Smooth muscle cell (in vitro differentiated cells): ENCODE data around the gene MB21D2. TPM values are rescaled to one million over a fixed set of nuclear protein-coding genes. Genes with fewer than 3 reads are reported as not detected.

ENCODE experiments used
- DNase-seq: peaks from one replicate; lab custom pipeline; 2025; ENCODE audit not compliant: unreplicated experiment; lab: John Stamatoyannopoulos, UW
- H2AFZ ChIP-seq: fragments of 200-600 bp; sonication (generic); 2 replicates; pipeline ENCODE4 v1.6.0; 2016; ENCODE audit warnings: antibody characterized with exemption, low read depth, mild to moderate bottlenecking
- H3F3A ChIP-seq: fragments of 200-600 bp; sonication (generic); 2 replicates; pipeline ENCODE4 v1.6.0; 2017; ENCODE audit warnings: antibody characterized with exemption, low read depth
- H3K27ac ChIP-seq: fragments of 200-600 bp; sonication (generic); 2 replicates; pipeline ENCODE4 v1.5.1; 2016; ENCODE audit warnings: low read depth, mild to moderate bottlenecking
- H3K27me3 ChIP-seq: fragments of 200-600 bp; sonication (generic); 2 replicates; pipeline ENCODE4 v1.6.1; 2016; ENCODE audit warnings: low read depth, mild to moderate bottlenecking
- H3K36me3 ChIP-seq: fragments of 200-600 bp; sonication (generic); 2 replicates; pipeline ENCODE4 v1.5.1; 2016; ENCODE audit warnings: low read depth
- H3K4me1 ChIP-seq: fragments of 200-600 bp; sonication (generic); 2 replicates; pipeline ENCODE4 v1.5.1; 2016; ENCODE audit warnings: low read depth
- H3K4me2 ChIP-seq: fragments of 200-600 bp; sonication (generic); 2 replicates; pipeline ENCODE4 v1.6.0; 2016; ENCODE audit warnings: mild to moderate bottlenecking
- H3K4me3 ChIP-seq: fragments of 200-600 bp; sonication (generic); 2 replicates; pipeline ENCODE4 v1.5.1; 2016; ENCODE audit warnings: mild to moderate bottlenecking
- H3K79me2 ChIP-seq: fragments of 200-600 bp; sonication (generic); 2 replicates; pipeline ENCODE4 v1.6.0; 2016; ENCODE audit warnings: low read depth, mild to moderate bottlenecking
- H3K9ac ChIP-seq: fragments of 200-600 bp; sonication (generic); 2 replicates; pipeline ENCODE4 v1.6.0; 2016; ENCODE audit warnings: low read depth
- H3K9me3 ChIP-seq: fragments of 200-600 bp; sonication (generic); replicated peaks from 2 replicates; pipeline ENCODE4 v1.5.1; 2016; ENCODE audit warnings: low read depth
- H4K20me1 ChIP-seq: fragments of 200-600 bp; sonication (generic); 2 replicates; pipeline ENCODE4 v1.6.0; 2016; ENCODE audit warnings: low read depth
- CTCF ChIP-seq: fragments of 200-600 bp; sonication (generic); IDR thresholded peaks from 2 replicates; pipeline ENCODE4 v1.5.1; 2017; ENCODE audit warnings: borderline replicate concordance, mild to moderate bottlenecking, antibody characterized with exemption; ENCODE audit not compliant: insufficient read depth, poor library complexity, severe bottlenecking
- WGBS: methylation state at CpG from one replicate; pipeline ENCODE4 v1.1.7; 2016; ENCODE audit warnings: low lambda C conversion rate; 5-methylcytosine and 5-hydroxymethylcytosine counted together
- polyA plus RNA-seq: library from polyadenylated mRNA; unstranded; fragments of >200 nt; fragmentation: Nextera tagmentation; extraction: Ambion mirVana; gene quantifications from 2 replicates; pipeline ENCODE4 v1.2.1, GENCODE V29; 2016
- total RNA-seq: library from RNA; depleted of rRNA; stranded (reverse); fragments of >200 nt; gene quantifications from 2 replicates; pipeline ENCODE4 v1.2.3, GENCODE V29; 2014

The MB21D2 gene
- total and polyA plus RNA-seq, 2 experiments from 2014 or later, result 5.2 to 17.1 TPM

- H3K27me3 ChIP-seq, result no peaks in the 10 kb centered on the region
- TF ChIP-seq CTCF, result no peak
- H3K4me2 ChIP-seq, result peak overlapping the region; percentile 63
- no peak overlapping the region for H3K4me3 ChIP-seq
- no peak overlapping the region for H2AFZ ChIP-seq
- H3K9ac ChIP-seq, result no peak overlapping the region
- H3K36me3 ChIP-seq, result no peaks in the 10 kb centered on the region
- no peaks in the 10 kb centered on the region for H3F3A ChIP-seq
- H3K27ac ChIP-seq, result peak overlapping the region; percentile 57
- peaks cover 15% of the 10 kb centered on the region for H3K4me1 ChIP-seq
- H4K20me1 ChIP-seq, result peaks cover 10% of the 10 kb centered on the region
- no peak for DNase-seq
- H3K9me3 ChIP-seq, result no peaks in the 10 kb centered on the region
- H3K79me2 ChIP-seq, result peaks cover 38% of the 10 kb centered on the region
- 90% methylated on average over 11 of the region's 11 CpGs for WGBS
Measured at GRCh38 chr3:192848371-192849233, 69.1 kb downstream of the MB21D2 start.

- peaks cover 14% of the 10 kb centered on the region for H4K20me1 ChIP-seq
- no peak overlapping the region for H2AFZ ChIP-seq
- peaks cover 37% of the 10 kb centered on the region for H3K79me2 ChIP-seq
- no peak overlapping the region for H3K9ac ChIP-seq
- H3K9me3 ChIP-seq, result no peaks in the 10 kb centered on the region
- H3K4me1 ChIP-seq, result peaks cover 15% of the 10 kb centered on the region
- H3K27ac ChIP-seq, result peak overlapping the region; percentile 57
- H3F3A ChIP-seq, result no peaks in the 10 kb centered on the region
- 35% methylated on average over 3 of the region's 3 CpGs for WGBS
- H3K36me3 ChIP-seq, result no peaks in the 10 kb centered on the region
- H3K4me3 ChIP-seq, result no peak overlapping the region
- H3K4me2 ChIP-seq, result peak overlapping the region; percentile 63
- no peak for TF ChIP-seq CTCF
- no peak for DNase-seq
- no peaks in the 10 kb centered on the region for H3K27me3 ChIP-seq
Measured at GRCh38 chr3:192847941-192848340, 69.7 kb downstream of the MB21D2 start.

GRCh38 chr3:192845526-192845855 is 72.2 kb downstream of the MB21D2 start:
- no peak overlapping the region for H2AFZ ChIP-seq
- no peaks in the 10 kb centered on the region for H3K9me3 ChIP-seq
- no peak for DNase-seq
- H3K4me3 ChIP-seq, result no peak overlapping the region
- WGBS, result 95% methylated on average over 4 of the region's 4 CpGs
- H3K27ac ChIP-seq, result no peak overlapping the region
- H3K36me3 ChIP-seq, result no peaks in the 10 kb centered on the region
- peaks cover 10% of the 10 kb centered on the region for H3K4me1 ChIP-seq
- no peaks in the 10 kb centered on the region for H3K27me3 ChIP-seq
- no peak for TF ChIP-seq CTCF
- no peaks in the 10 kb centered on the region for H3F3A ChIP-seq
- no peak overlapping the region for H3K9ac ChIP-seq
- no peak overlapping the region for H3K4me2 ChIP-seq
- peaks cover 46% of the 10 kb centered on the region for H3K79me2 ChIP-seq
- H4K20me1 ChIP-seq, result peaks cover 19% of the 10 kb centered on the region
